OCI-LY3 (cell line): ENCODE results near the gene CDH6.

Experiments used
- H2AFZ ChIP-seq: fragments of 200-600, 300-600 bp; shearing (Covaris generic); 2 replicates; pipeline ENCODE4 v1.6.0; 2014; ENCODE audit warnings: antibody characterized with exemption, low read depth, low read length
- H3K27ac ChIP-seq: fragments of 200-600, 300-600 bp; sonication (generic); 2 replicates; pipeline ENCODE4 v1.5.1; 2014; ENCODE audit warnings: mild to moderate bottlenecking, low read length, moderate library complexity, mixed read lengths
- H3K27me3 ChIP-seq: fragments of 200-600, 300-600 bp; sonication (generic); 2 replicates; pipeline ENCODE4 v1.6.1; 2014; ENCODE audit warnings: low read depth, low read length, mixed read lengths
- H3K36me3 ChIP-seq: fragments of 200-600, 300-600 bp; sonication (generic); replicated peaks from 2 replicates; pipeline ENCODE3; 2014; ENCODE audit warnings: low read depth, low read length, mixed read lengths
- H3K4me1 ChIP-seq: fragments of 300-600, 200-600 bp; sonication (generic); 2 replicates; pipeline ENCODE4 v1.6.1; 2014; ENCODE audit warnings: low read length, mixed read lengths
- H3K4me2 ChIP-seq: fragments of 200-600, 300-600 bp; sonication (generic); 2 replicates; pipeline ENCODE4 v1.6.1; 2014; ENCODE audit warnings: low read length, mixed read lengths
- H3K4me3 ChIP-seq: fragments of 300-600, 200-600 bp; sonication (generic); 2 replicates; pipeline ENCODE4 v1.5.1; 2014; ENCODE audit warnings: antibody characterized with exemption, mild to moderate bottlenecking, low read length, moderate library complexity
- H3K79me2 ChIP-seq: fragments of 300-600, 200-600 bp; shearing (Covaris generic); 2 replicates; pipeline ENCODE4 v1.6.1; 2014; ENCODE audit warnings: mild to moderate bottlenecking, low read length, mixed read lengths
- H3K9ac ChIP-seq: fragments of 300-600, 200-600 bp; shearing (Covaris generic); 2 replicates; pipeline ENCODE4 v1.6.0; 2014; ENCODE audit warnings: mild to moderate bottlenecking, low read length, moderate library complexity
- H3K9me3 ChIP-seq: fragments of 200-600, 300-600 bp; shearing (Covaris generic); 2 replicates; pipeline ENCODE4 v1.6.1; 2014; ENCODE audit warnings: low read length, mixed read lengths; ENCODE audit not compliant: insufficient read depth
- H4K20me1 ChIP-seq: fragments of 200-600, 300-600 bp; sonication (generic); 2 replicates; pipeline ENCODE4 v1.6.1; 2016; ENCODE audit warnings: low read length, mixed read lengths; ENCODE audit not compliant: insufficient read depth
- EZH2phosphoT487 ChIP-seq: fragments of 200-600 bp; shearing (Covaris generic); IDR thresholded peaks from 2 replicates; pipeline ENCODE4 v1.6.1; 2018; ENCODE audit warnings: antibody characterized with exemption, mixed run types, low read depth
- TF ChIP-seq, protein P1 (sequence below): fragments of 200-600, 300-600 bp; sonication (generic); IDR thresholded peaks from 2 replicates; pipeline ENCODE4 v1.5.1; 2014; ENCODE audit warnings: antibody characterized with exemption, low read length, low read depth

The CDH6 gene

DNA sequence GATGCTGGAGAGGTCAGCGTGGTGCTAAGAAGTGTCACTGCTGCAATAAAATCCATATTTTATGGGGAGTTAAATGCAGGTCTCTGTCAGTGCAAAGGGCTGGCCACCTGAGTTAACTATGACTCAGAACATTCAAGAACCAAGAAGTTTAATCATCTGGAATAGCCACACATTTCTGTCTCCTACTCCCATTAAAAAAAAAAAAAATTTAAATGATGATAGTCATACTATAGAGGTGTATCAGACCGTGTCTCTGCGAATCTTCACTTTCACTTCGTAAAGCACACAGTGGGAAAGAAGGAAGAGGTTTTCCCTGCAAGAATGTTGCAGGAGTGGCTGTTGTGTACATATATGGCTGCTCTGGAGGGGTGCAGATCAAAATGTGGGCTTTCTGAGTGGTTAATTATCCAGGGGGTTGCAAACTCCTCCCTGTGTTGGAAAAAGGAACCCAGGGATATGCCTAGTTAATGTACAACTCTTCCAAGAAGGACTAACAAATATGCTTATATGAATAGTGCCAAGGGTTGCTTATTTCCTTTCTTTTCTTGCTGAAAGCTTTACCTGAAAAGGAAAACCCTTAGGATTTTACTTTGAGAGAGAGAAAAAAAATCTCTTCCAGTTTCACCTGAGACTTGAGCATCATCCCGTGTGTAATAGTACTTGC lies 1.5 kb downstream of the CDH6 start:
- peaks cover 7% of the 10 kb centered on the region; the same call in 1 of the 2 replicates for H3K4me1 ChIP-seq
- no peak overlapping the region for H2AFZ ChIP-seq
- TF ChIP-seq, protein P1, sequence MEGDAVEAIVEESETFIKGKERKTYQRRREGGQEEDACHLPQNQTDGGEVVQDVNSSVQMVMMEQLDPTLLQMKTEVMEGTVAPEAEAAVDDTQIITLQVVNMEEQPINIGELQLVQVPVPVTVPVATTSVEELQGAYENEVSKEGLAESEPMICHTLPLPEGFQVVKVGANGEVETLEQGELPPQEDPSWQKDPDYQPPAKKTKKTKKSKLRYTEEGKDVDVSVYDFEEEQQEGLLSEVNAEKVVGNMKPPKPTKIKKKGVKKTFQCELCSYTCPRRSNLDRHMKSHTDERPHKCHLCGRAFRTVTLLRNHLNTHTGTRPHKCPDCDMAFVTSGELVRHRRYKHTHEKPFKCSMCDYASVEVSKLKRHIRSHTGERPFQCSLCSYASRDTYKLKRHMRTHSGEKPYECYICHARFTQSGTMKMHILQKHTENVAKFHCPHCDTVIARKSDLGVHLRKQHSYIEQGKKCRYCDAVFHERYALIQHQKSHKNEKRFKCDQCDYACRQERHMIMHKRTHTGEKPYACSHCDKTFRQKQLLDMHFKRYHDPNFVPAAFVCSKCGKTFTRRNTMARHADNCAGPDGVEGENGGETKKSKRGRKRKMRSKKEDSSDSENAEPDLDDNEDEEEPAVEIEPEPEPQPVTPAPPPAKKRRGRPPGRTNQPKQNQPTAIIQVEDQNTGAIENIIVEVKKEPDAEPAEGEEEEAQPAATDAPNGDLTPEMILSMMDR = no peak
- no peak for TF ChIP-seq EZH2phosphoT487
- H3K79me2 ChIP-seq = no peaks in the 10 kb centered on the region
- H3K27ac ChIP-seq = no peak overlapping the region
- H3K36me3 ChIP-seq = no peaks in the 10 kb centered on the region
- H3K9me3 ChIP-seq = no peaks in the 10 kb centered on the region
- H3K4me2 ChIP-seq = peak overlapping the region; percentile 58
- no peaks in the 10 kb centered on the region for H3K27me3 ChIP-seq
- no peak overlapping the region for H3K9ac ChIP-seq
- no peaks in the 10 kb centered on the region for H4K20me1 ChIP-seq
- peak overlapping the region; percentile 58 for H3K4me3 ChIP-seq

DNA sequence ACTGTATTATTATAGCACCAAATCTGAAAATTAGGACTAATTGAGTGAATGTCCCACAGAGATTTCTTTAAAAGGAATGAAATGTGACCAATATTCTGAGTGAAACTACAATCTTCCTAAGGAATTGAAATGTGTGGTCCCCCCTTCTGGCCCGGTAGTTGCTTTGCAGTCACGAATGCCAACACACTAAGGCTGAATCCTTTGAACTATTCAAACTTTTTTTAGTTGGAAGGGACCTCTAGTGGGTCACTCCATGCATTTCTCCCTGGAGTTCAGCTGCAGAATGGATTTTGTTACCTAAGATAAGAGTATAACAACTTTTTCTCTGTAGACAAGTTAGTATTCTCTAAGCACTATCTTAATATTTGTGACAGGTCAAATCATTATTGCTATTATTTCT lies 2.8 kb downstream of the CDH6 start:
- Histone ChIP-seq H3K4me2 (no peak overlapping the region), H2AFZ (no peak overlapping the region)
- TF ChIP-seq, protein P1 = no peak
- no peak for TF ChIP-seq EZH2phosphoT487

GRCh38 chr5:31197183-31197582 lies 3.7 kb downstream of the CDH6 start:
- Histone ChIP-seq H3K4me2 (no peak overlapping the region), H3K79me2 (no peaks in the 10 kb centered on the region)

More for the DNA sequence above, 2.8 kb downstream of the CDH6 start:
- H3K79me2 ChIP-seq = no peaks in the 10 kb centered on the region
- no peaks in the 10 kb centered on the region for H3K9me3 ChIP-seq
- no peaks in the 10 kb centered on the region for H3K27me3 ChIP-seq
- H3K9ac ChIP-seq = no peak overlapping the region
- H3K36me3 ChIP-seq = no peaks in the 10 kb centered on the region
- no peaks in the 10 kb centered on the region for H4K20me1 ChIP-seq
- H3K4me1 ChIP-seq = peaks cover 7% of the 10 kb centered on the region; the same call in 1 of the 2 replicates
- H3K27ac ChIP-seq = no peak overlapping the region
- no peak overlapping the region for H3K4me3 ChIP-seq

DNA sequence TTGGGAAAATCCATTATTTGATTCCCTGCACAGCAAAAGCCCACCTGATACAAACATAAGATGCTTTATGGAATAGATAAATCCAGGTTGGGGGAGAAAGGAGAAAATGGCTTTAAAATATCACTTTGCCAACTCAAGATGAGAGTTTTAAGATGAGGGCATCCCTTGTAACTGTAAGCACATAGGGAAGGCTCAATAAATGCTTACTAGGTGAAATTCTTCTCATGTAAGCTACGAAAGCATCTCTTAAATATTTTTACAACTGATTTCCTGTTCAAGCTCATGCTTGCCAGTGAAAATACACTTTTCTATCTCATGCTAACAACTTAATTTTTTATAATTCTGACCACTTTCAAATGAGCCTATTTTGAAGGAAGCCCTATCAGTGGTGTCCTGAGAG lies 11.5 kb downstream of the CDH6 start:
- no peaks in the 10 kb centered on the region for H3K4me1 ChIP-seq
- TF ChIP-seq, protein P1 = no peak
- no peak for TF ChIP-seq EZH2phosphoT487
- H3K9ac ChIP-seq = no peak overlapping the region
- no peaks in the 10 kb centered on the region for H3K36me3 ChIP-seq
- no peaks in the 10 kb centered on the region for H3K27me3 ChIP-seq
- H4K20me1 ChIP-seq = no peaks in the 10 kb centered on the region
- H3K9me3 ChIP-seq = no peaks in the 10 kb centered on the region
- no peak overlapping the region for H3K4me2 ChIP-seq
- no peak overlapping the region for H2AFZ ChIP-seq
- H3K79me2 ChIP-seq = no peaks in the 10 kb centered on the region
- H3K27ac ChIP-seq = no peak overlapping the region
- H3K4me3 ChIP-seq = no peak overlapping the region

More at GRCh38 chr5:31197183-31197582, 3.7 kb downstream of the CDH6 start:
- H3K27me3 ChIP-seq = no peaks in the 10 kb centered on the region
- H3K27ac ChIP-seq = no peak overlapping the region
- no peak overlapping the region for H3K4me3 ChIP-seq
- H4K20me1 ChIP-seq = no peaks in the 10 kb centered on the region
- H3K4me1 ChIP-seq = peaks cover 7% of the 10 kb centered on the region; the same call in 1 of the 2 replicates
- H3K9ac ChIP-seq = no peak overlapping the region
- no peaks in the 10 kb centered on the region for H3K9me3 ChIP-seq
- TF ChIP-seq EZH2phosphoT487 = no peak
- TF ChIP-seq, protein P1 = no peak
- H2AFZ ChIP-seq = no peak overlapping the region
- H3K36me3 ChIP-seq = no peaks in the 10 kb centered on the region
